ENCODE results near the gene LDLRAD2. TPM values are rescaled to one million over a fixed set of nuclear protein-coding genes. Genes with fewer than 3 reads are reported as not detected.

Gene LDLRAD2
- total RNA-seq, 1 experiment from 2014 or later = not detected

DNA sequence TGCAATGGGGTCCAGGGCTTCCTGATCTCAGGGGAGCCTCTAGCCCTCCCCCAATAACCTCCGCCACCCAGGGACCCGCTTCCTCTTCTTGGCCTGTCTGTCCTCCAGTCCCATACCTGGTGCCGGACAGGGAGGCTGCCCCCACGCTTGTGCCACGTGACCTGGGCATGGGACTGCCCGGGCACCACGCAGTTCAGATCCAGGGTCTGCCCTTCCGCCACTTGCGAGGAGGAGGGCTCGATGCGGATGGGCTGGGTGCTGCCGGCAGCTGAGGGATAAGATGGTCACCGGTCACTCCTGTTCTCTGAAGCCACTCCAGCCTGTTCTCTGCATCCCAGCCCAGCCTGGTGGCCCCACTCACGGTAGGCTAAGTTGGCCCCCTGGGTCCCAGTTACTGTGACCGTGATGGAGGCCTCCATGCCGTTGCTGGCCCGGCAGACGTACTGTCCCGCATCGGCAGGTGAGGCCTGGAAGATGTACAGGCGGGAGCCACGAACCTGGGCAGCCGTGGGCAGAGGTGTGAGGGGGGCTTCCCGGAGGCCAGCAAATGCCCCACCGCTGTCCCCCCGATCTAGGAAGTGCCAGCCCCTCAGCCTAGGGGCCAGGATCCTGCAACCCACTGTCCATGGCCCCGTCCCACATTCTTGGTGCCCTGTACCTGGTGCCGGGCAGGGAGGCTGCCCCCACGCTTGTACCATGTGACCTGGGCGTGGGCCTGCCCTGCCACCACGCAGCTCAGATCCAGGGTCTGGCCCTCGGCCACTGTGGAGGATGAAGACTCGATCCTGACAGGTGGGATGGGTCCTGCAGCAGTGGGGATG, 39.6 kb downstream of the LDLRAD2 start:
- RAD21 ChIA-PET (ENCODE audit: low non-redundant PET in 1 of 2, low total read pairs in 2 of 2, uncharacterized antibody in 2 of 2, unreplicated experiment in 2 of 2) = no interaction called here
- ATAC-seq (no peak), DNase-seq (ENCODE audit: low read depth, low spot score) (no peak)
- no peaks in the 10 kb centered on the region for H3K9me3 ChIP-seq (ENCODE audit: control insufficient read depth in 1 of 2, insufficient read depth in 1 of 2, low read depth in 1 of 2, low read length in 2 of 2)
- CTCF ChIA-PET = no interaction called here
- H3K36me3 ChIP-seq (ENCODE audit: control insufficient read depth in 1 of 2, insufficient read depth in 2 of 2, low read length in 2 of 2) = no peaks in the 10 kb centered on the region
- no peak overlapping the region for H3K27ac ChIP-seq (ENCODE audit: low read depth, low read length)
- intact Hi-C loops (cut with micrococcal nuclease) = no loop called here
- POLR2A ChIA-PET = no interaction called here
- BruUV-seq (replicated peaks) = no TSS peak
- H4K20me1 ChIP-seq (ENCODE audit: insufficient read depth) = no peaks in the 10 kb centered on the region
- TF ChIP-seq, protein P1, sequence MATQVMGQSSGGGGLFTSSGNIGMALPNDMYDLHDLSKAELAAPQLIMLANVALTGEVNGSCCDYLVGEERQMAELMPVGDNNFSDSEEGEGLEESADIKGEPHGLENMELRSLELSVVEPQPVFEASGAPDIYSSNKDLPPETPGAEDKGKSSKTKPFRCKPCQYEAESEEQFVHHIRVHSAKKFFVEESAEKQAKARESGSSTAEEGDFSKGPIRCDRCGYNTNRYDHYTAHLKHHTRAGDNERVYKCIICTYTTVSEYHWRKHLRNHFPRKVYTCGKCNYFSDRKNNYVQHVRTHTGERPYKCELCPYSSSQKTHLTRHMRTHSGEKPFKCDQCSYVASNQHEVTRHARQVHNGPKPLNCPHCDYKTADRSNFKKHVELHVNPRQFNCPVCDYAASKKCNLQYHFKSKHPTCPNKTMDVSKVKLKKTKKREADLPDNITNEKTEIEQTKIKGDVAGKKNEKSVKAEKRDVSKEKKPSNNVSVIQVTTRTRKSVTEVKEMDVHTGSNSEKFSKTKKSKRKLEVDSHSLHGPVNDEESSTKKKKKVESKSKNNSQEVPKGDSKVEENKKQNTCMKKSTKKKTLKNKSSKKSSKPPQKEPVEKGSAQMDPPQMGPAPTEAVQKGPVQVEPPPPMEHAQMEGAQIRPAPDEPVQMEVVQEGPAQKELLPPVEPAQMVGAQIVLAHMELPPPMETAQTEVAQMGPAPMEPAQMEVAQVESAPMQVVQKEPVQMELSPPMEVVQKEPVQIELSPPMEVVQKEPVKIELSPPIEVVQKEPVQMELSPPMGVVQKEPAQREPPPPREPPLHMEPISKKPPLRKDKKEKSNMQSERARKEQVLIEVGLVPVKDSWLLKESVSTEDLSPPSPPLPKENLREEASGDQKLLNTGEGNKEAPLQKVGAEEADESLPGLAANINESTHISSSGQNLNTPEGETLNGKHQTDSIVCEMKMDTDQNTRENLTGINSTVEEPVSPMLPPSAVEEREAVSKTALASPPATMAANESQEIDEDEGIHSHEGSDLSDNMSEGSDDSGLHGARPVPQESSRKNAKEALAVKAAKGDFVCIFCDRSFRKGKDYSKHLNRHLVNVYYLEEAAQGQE (IDR thresholded peaks at IDR 0.05; ENCODE audit: low read depth) = no peak
- no peak for TF ChIP-seq ELF1 (IDR thresholded peaks at IDR 0.05; ENCODE audit: borderline replicate concordance, low read depth)
- no peak for TF ChIP-seq CBX3 (IDR thresholded peaks at IDR 0.05; ENCODE audit: low read depth)
- no peak for TF ChIP-seq FOSL1 (IDR thresholded peaks at IDR 0.05; ENCODE audit: low read depth)
- TF ChIP-seq, protein P2, sequence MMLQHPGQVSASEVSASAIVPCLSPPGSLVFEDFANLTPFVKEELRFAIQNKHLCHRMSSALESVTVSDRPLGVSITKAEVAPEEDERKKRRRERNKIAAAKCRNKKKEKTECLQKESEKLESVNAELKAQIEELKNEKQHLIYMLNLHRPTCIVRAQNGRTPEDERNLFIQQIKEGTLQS (IDR thresholded peaks at IDR 0.05) = no peak
- TF ChIP-seq POLR2A (IDR thresholded peaks at IDR 0.05; ENCODE audit: borderline replicate concordance, extremely low read depth, insufficient read depth, insufficient read length) = no peak
- no peak for TF ChIP-seq YY1 (IDR thresholded peaks at IDR 0.05; ENCODE audit: extremely low read depth, insufficient replicate concordance, low read depth, low read length)
- TF ChIP-seq EZH2phosphoT487 (IDR thresholded peaks at IDR 0.05; ENCODE audit: borderline replicate concordance) = no peak
- TF ChIP-seq, protein P3, sequence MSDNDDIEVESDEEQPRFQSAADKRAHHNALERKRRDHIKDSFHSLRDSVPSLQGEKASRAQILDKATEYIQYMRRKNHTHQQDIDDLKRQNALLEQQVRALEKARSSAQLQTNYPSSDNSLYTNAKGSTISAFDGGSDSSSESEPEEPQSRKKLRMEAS (IDR thresholded peaks at IDR 0.05) = no peak
- TF ChIP-seq ZNF274 (IDR thresholded peaks at IDR 0.05; ENCODE audit: low read depth, low read length) = no peak
- no peak for TF ChIP-seq SP1 (IDR thresholded peaks at IDR 0.05; ENCODE audit: low read depth)
- H3K4me1 ChIP-seq (ENCODE audit: control insufficient read depth in 1 of 2, insufficient read depth in 2 of 2, low read length in 2 of 2) = no peaks in the 10 kb centered on the region
- no peak overlapping the region for H3K9ac ChIP-seq (ENCODE audit: low read length)
- H3K9me2 ChIP-seq (ENCODE audit: insufficient read depth) = no peaks in the 10 kb centered on the region
- H3K4me3 ChIP-seq (replicated peaks in 1 of 2; ENCODE audit: low read depth in 1 of 2, low read length in 2 of 2) = no peak overlapping the region
- no peak overlapping the region for H2AFZ ChIP-seq (ENCODE audit: low read depth, low read length, poor library complexity, severe bottlenecking)
- H3K79me2 ChIP-seq (ENCODE audit: insufficient read depth, low read length) = no peaks in the 10 kb centered on the region
- H3K27me3 ChIP-seq (ENCODE audit: insufficient read depth, low read length) = no peaks in the 10 kb centered on the region
- no peak overlapping the region for H3K4me2 ChIP-seq (ENCODE audit: low read length)

Data from HCT116 (cell line).